ENCODE measurements around the gene C19orf73.

The C19orf73 gene

GRCh38 chr19:49118565-49119410 lies at the start of gene C19orf73:
C19orf73 (minus strand) TSS chr19:49119143; CDS start chr19:49119022, 121 bp downstream.
- no peak for TF ChIP-seq CTCF (IDR thresholded peaks at IDR 0.05)

- no peak for TF ChIP-seq CTCF (IDR thresholded peaks at IDR 0.05)
Measured at GRCh38 chr19:49168421-49168820, 49.5 kb upstream of the C19orf73 start.

GRCh38 chr19:49167857-49168409 lies 49.0 kb upstream of the C19orf73 start:
- TF ChIP-seq CTCF (IDR thresholded peaks at IDR 0.05) = no peak

- no peak; the same call in 1 of the 2 replicates for TF ChIP-seq CTCF (IDR thresholded peaks at IDR 0.05)
Measured at GRCh38 chr19:49165865-49166301, 46.9 kb upstream of the C19orf73 start.

- TF ChIP-seq CTCF (IDR thresholded peaks at IDR 0.05) = no peak
Measured at GRCh38 chr19:49165111-49165750, 46.3 kb upstream of the C19orf73 start.

- TF ChIP-seq CTCF (IDR thresholded peaks at IDR 0.05) = no peak
Measured at GRCh38 chr19:49161987-49162386, 43.0 kb upstream of the C19orf73 start.

- TF ChIP-seq CTCF (IDR thresholded peaks at IDR 0.05) = no peak
Measured at GRCh38 chr19:49160450-49161189, 41.7 kb upstream of the C19orf73 start.

Data from LNCAP (cell line).